CD4-positive, alpha-beta T cell treated with Interleukin-21 for 1 hour (primary cell): ENCODE measurements around the gene LRIG1.

ENCODE experiments used
- DNase-seq: peaks from one replicate; pipeline ENCODE4 v3.0.0-alpha.2; 2020

Gene LRIG1

GRCh38 chr3:66500576-66501482, at the start of gene LRIG1:
TSS of gene LRIG1 (minus strand) at chr3:66501022. CDS start at chr3:66500407, 615 bp downstream.
- DNase-seq = peak; percentile 99

GRCh38 chr3:66544619-66545429, 44.0 kb upstream of the LRIG1 start:
- DNase-seq = no peak

GRCh38 chr3:66542153-66542552, 41.3 kb upstream of the LRIG1 start:
- DNase-seq = no peak

- no peak for DNase-seq
These were observed 38.7 kb upstream of the LRIG1 start for GRCh38 chr3:66539466-66539989.

- DNase-seq = no peak
These were observed 37.6 kb upstream of the LRIG1 start for GRCh38 chr3:66538390-66538789.

GRCh38 chr3:66537735-66538134, 36.9 kb upstream of the LRIG1 start:
- DNase-seq = no peak

- no peak for DNase-seq
These were observed 36.0 kb upstream of the LRIG1 start for GRCh38 chr3:66536791-66537190.

GRCh38 chr3:66534304-66534845, 33.6 kb upstream of the LRIG1 start:
- no peak for DNase-seq

- no peak for DNase-seq
These were observed 31.8 kb upstream of the LRIG1 start for GRCh38 chr3:66532613-66533012.

GRCh38 chr3:66532160-66532587, 31.4 kb upstream of the LRIG1 start:
- DNase-seq = no peak

- DNase-seq = no peak
These were observed 30.4 kb upstream of the LRIG1 start for GRCh38 chr3:66531256-66531655.

GRCh38 chr3:66527246-66527645, 26.4 kb upstream of the LRIG1 start:
- DNase-seq = no peak

GRCh38 chr3:66525771-66526170, 24.9 kb upstream of the LRIG1 start:
- DNase-seq = no peak

- no peak for DNase-seq
These were observed 19.9 kb upstream of the LRIG1 start for GRCh38 chr3:66520724-66521123.

GRCh38 chr3:66518644-66519043, 17.8 kb upstream of the LRIG1 start:
- no peak for DNase-seq

GRCh38 chr3:66518126-66518525, 17.3 kb upstream of the LRIG1 start:
- DNase-seq = no peak

- no peak for DNase-seq
These were observed 16.4 kb upstream of the LRIG1 start for GRCh38 chr3:66517241-66517640.

- DNase-seq = no peak
These were observed 7.6 kb upstream of the LRIG1 start for GRCh38 chr3:66508461-66508860.

GRCh38 chr3:66507423-66508260, 6.8 kb upstream of the LRIG1 start:
- DNase-seq = no peak

GRCh38 chr3:66506154-66506553, 5.3 kb upstream of the LRIG1 start:
- no peak for DNase-seq

- no peak for DNase-seq
These were observed 4.2 kb upstream of the LRIG1 start for GRCh38 chr3:66504850-66505641.

- DNase-seq = no peak
These were observed 2.2 kb upstream of the LRIG1 start for GRCh38 chr3:66502981-66503380.
